ENCODE results near the gene PAPSS1.

DNA sequence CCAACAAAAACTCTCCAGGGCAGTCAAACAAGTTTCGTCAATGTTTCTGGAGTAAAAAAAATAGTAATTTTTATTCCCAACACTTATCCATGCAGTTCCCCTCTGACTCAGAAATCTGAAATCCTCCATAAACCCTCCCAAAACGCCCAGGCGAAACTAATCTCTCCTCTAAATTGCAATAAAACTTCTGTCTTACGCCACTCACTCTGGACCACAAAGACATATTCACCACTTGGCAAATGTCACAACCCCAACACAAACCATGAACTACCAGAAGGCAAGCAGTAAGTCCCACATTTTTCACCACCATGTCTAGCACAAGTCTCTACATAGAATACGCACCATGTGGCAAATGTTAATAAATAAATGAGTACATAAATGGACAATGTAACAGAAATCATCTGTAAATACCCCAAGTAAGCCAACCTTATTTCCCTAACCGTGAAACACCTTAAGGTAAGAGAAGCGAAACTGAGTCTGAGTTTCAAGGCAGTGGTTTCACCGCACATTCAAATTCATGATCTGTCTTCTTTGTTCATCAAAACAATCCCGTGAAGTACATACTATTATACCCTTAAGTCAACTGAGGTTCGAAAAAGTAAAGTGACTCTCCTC, 1.6 kb downstream of the PAPSS1 start:
- TF ChIP-seq, protein P1, sequence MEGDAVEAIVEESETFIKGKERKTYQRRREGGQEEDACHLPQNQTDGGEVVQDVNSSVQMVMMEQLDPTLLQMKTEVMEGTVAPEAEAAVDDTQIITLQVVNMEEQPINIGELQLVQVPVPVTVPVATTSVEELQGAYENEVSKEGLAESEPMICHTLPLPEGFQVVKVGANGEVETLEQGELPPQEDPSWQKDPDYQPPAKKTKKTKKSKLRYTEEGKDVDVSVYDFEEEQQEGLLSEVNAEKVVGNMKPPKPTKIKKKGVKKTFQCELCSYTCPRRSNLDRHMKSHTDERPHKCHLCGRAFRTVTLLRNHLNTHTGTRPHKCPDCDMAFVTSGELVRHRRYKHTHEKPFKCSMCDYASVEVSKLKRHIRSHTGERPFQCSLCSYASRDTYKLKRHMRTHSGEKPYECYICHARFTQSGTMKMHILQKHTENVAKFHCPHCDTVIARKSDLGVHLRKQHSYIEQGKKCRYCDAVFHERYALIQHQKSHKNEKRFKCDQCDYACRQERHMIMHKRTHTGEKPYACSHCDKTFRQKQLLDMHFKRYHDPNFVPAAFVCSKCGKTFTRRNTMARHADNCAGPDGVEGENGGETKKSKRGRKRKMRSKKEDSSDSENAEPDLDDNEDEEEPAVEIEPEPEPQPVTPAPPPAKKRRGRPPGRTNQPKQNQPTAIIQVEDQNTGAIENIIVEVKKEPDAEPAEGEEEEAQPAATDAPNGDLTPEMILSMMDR (IDR thresholded peaks at IDR 0.05), result no peak
- TF ChIP-seq EP300 (IDR thresholded peaks at IDR 0.05), result no peak

Data from tibial nerve (tissue), 4 donors.